GM12878 (cell line): ENCODE measurements around the gene TIMP4.

Experiments
- BHLHE40 ChIP-seq, 2 experiments: fragments of 450-650 bp in 1 of 2; IDR thresholded peaks; 2 replicates each; pipeline ENCODE4 v1.6.1; 2011 to 2017; ENCODE audit warnings: low read depth in 2 of 2, borderline replicate concordance in 1 of 2, improper control_type of control experiment in 1 of 2, low read length in 1 of 2, mild to moderate bottlenecking in 1 of 2
- EZH2 ChIP-seq: IDR thresholded peaks from 2 replicates; pipeline ENCODE4 v1.6.1; 2012; ENCODE audit warnings: low read depth, mild to moderate bottlenecking, control low read depth, inconsistent platforms, low read length, borderline replicate concordance; ENCODE audit not compliant: control insufficient read depth
- HDAC6 ChIP-seq: fragments of 200-600 bp; sonication (generic); IDR thresholded peaks from one replicate; pipeline ENCODE4 v1.8.0; 2017; ENCODE audit warnings: antibody characterized with exemption; ENCODE audit not compliant: unreplicated experiment

DNA sequence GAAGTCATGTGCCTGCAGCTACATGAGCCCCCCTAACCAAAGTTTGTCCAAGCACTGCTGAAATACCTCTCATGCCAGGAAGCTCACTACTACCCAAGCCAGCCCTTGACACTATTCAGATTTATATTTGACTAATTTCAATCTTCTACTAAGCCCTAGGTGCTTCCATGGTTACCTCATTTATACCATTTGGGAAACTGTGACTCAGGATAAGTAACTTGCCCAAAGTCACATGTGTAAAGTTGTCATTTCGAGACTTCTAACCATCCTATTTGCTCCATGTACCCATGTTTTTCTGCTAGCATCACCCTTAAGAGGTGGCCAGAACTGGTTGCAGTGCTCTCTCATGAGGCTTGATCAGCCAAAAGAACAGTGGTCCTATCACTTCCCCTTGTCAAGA lies 20.7 kb upstream of the TIMP4 start:
- TF ChIP-seq HDAC6: no peak
- TF ChIP-seq EZH2: no peak
- no peak for TF ChIP-seq BHLHE40 (IDR thresholded peaks at IDR 0.05; ENCODE audit: borderline replicate concordance in 1 of 2, low read depth in 2 of 2, low read length in 1 of 2)
